GM21528 (cell line): ENCODE data around the gene JARID2.

Experiments used
- ATAC-seq: cut with Tn5 transposase; IDR thresholded peaks from one replicate; pipeline ENCODE4 v1.9.1; 2021; ENCODE audit warnings: mild to moderate bottlenecking, moderate library complexity; ENCODE audit not compliant: unreplicated experiment, low FRiP score

JARID2 gene

GRCh38 chr6:15474196-15474595 lies 228.3 kb downstream of the JARID2 start:
- no peak for ATAC-seq

- ATAC-seq = no peak
Measured at GRCh38 chr6:15475261-15475660, 229.4 kb downstream of the JARID2 start.

- ATAC-seq = no peak
Measured at GRCh38 chr6:15475872-15476271, 230.0 kb downstream of the JARID2 start.

GRCh38 chr6:15476631-15477380 lies 230.9 kb downstream of the JARID2 start:
- ATAC-seq = no peak

GRCh38 chr6:15477746-15478145 lies 231.9 kb downstream of the JARID2 start:
- ATAC-seq = no peak

- no peak for ATAC-seq
Measured at GRCh38 chr6:15479761-15480160, 233.9 kb downstream of the JARID2 start.

GRCh38 chr6:15480525-15480924 lies 234.7 kb downstream of the JARID2 start:
- no peak for ATAC-seq

- ATAC-seq = no peak
Measured at GRCh38 chr6:15481390-15482291, 235.8 kb downstream of the JARID2 start.

- no peak for ATAC-seq
Measured at GRCh38 chr6:15483060-15483459, 237.2 kb downstream of the JARID2 start.

GRCh38 chr6:15484140-15484539 lies 238.3 kb downstream of the JARID2 start:
- no peak for ATAC-seq

- ATAC-seq = no peak
Measured at GRCh38 chr6:15484821-15485220, 239.0 kb downstream of the JARID2 start.

- no peak for ATAC-seq
Measured at GRCh38 chr6:15485936-15486335, 240.1 kb downstream of the JARID2 start.

GRCh38 chr6:15487262-15487661 lies 241.4 kb downstream of the JARID2 start:
- ATAC-seq = no peak

GRCh38 chr6:15489261-15489962 lies 243.5 kb downstream of the JARID2 start:
- no peak for ATAC-seq

- ATAC-seq = no peak
Measured at GRCh38 chr6:15490242-15491100, 244.6 kb downstream of the JARID2 start.

- no peak for ATAC-seq
Measured at GRCh38 chr6:15491255-15491985, 245.6 kb downstream of the JARID2 start.

- no peak for ATAC-seq
Measured at GRCh38 chr6:15491986-15492269, 246.1 kb downstream of the JARID2 start.

GRCh38 chr6:15493437-15494168 lies 247.7 kb downstream of the JARID2 start:
- ATAC-seq = no peak

- ATAC-seq = no peak
Measured at GRCh38 chr6:15495375-15495901, 249.6 kb downstream of the JARID2 start.
